Measurements from ENCODE around the gene SPP1.
"Not testable (repeated sequence)": the region's sequence is repeated elsewhere in the genome, so short reads cannot be mapped to it uniquely, and the experiment has no call there.

Gene SPP1

DNA sequence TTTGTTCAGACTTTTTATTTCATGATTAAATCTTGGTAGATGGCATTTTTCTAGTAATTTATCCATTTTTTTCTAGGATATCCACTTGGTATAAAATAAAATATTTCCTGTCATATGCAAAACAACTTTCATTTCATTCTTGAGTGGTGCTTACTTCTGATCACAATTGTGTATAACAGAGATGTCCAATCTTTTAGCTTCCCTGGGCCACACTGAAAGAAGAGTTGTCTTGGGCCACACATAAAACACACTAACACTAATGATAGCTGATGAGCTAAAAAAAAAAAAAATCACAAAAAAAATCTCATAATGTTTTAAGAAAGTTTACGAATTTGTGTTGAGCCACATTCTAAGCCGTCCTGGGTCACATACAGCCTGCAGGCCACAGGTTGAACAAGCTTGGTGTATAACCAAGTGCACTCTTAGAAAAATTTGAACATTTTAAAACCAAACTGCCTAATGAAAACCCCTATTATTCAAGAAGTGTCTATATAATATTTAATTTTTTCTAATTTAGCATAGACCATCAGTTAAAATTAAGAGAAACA, 41.3 kb upstream of the SPP1 start:
- DNase-seq (ENCODE audit: extremely low spot score), result no peak
- ChIA-PET CTCF (interaction anchor here (1.2 kb wide), 1 partner anchor 18 kb away, joined by 3 read pairs; no protein-coding TSS in a partner anchor), POLR2A (no interaction called here)
- TF ChIP-seq, protein P1, sequence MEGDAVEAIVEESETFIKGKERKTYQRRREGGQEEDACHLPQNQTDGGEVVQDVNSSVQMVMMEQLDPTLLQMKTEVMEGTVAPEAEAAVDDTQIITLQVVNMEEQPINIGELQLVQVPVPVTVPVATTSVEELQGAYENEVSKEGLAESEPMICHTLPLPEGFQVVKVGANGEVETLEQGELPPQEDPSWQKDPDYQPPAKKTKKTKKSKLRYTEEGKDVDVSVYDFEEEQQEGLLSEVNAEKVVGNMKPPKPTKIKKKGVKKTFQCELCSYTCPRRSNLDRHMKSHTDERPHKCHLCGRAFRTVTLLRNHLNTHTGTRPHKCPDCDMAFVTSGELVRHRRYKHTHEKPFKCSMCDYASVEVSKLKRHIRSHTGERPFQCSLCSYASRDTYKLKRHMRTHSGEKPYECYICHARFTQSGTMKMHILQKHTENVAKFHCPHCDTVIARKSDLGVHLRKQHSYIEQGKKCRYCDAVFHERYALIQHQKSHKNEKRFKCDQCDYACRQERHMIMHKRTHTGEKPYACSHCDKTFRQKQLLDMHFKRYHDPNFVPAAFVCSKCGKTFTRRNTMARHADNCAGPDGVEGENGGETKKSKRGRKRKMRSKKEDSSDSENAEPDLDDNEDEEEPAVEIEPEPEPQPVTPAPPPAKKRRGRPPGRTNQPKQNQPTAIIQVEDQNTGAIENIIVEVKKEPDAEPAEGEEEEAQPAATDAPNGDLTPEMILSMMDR (IDR thresholded peaks at IDR 0.05; ENCODE audit: control extremely low read depth, extremely low read depth, low read depth, missing control alignments), result no peak

DNA sequence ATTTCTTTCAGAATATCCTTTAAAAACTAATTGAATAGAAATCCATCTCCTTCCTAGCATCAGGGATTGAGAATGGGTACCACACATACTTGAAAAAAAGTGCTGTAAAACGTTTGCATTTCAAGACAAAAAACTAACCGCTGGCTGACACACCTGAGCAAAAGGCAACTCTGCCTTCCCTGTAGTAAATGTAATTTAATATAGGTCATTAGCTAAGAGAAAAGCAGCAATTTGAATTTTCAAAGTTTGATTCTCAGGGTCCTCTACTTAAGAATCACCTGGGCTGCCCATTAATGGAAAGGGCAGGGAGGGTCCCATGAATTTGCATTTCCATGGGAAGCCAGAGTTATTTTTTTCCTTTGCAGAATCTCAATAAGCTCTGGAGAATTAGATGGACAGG, 40.5 kb upstream of the SPP1 start:
- no peak for DNase-seq (ENCODE audit: extremely low spot score)
- TF ChIP-seq, protein P1 (IDR thresholded peaks at IDR 0.05; ENCODE audit: control extremely low read depth, extremely low read depth, low read depth, missing control alignments), result no peak
- POLR2A ChIA-PET, result no interaction called here
- CTCF ChIA-PET, result interaction anchor here (1.2 kb wide), 1 partner anchor 17 kb away, joined by 3 read pairs; no protein-coding TSS in a partner anchor

DNA sequence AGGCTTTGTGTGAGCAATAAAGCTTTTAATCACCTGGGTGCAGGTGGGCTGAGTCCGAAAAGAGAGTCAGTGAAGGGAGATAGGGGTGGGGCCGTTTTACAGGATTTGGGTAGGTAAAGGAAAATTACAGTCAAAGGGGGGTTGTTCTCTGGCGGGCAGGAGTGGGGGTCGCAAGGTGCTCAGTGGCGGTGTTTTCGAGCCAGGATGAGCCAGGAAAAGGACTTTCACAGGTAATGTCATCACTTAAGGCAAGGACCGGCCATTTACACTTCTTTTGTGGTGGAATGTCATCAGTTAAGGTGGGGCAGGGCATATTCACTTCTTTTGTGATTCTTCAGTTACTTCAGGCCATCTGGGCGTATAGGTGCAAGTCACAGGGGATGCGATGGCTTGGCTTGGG, 39.6 kb upstream of the SPP1 start:
- DNase-seq (ENCODE audit: extremely low spot score); POLR2A ChIA-PET; CTCF ChIA-PET: not testable (repeated sequence)

DNA sequence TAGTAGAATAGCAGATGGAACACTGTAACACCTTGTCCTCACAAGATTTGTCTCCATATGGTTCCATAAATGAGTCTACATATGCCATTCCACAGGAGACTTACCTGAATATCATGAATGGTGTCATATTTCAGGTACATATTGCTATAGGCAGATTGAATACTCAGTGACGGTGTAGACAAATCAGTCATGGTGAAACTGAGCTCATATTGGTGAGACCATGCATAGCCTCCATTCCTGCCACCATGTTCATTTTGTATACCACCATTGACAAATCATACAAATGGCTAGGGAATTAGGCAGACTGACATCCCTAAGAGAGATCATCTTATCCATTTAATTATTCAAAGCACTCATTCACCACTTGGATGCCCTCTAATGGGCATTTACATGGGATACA, 38.0 kb upstream of the SPP1 start:
- POLR2A ChIA-PET, result no interaction called here

DNA sequence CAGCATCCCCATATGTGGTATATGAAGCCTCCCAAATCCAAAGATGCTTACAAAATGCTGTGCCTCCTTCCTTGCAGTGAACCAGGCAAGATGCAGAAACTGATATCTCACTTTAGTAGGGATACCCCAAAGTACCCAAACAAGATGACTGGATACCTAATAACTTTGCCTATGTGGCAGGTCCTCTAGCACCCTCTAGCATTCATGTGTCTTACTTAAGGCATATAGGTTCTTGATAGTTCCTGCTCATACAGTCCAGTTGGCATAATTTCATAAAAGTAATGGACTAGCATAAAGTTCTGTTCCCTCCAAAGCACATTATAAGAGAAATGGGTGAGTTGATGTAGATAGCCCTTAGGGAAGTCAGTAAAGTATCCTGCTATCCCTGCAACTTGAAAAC, 36.8 kb upstream of the SPP1 start:
- ChIA-PET CTCF (no interaction called here), POLR2A (no interaction called here)
- TF ChIP-seq, protein P1 (IDR thresholded peaks at IDR 0.05; ENCODE audit: control extremely low read depth, extremely low read depth, low read depth, missing control alignments), result no peak
- DNase-seq (ENCODE audit: extremely low spot score), result no peak

More for the DNA sequence above, 38.0 kb upstream of the SPP1 start:
- TF ChIP-seq, protein P1 (IDR thresholded peaks at IDR 0.05; ENCODE audit: control extremely low read depth, extremely low read depth, low read depth, missing control alignments), result no peak
- CTCF ChIA-PET, result interaction anchor here (1.0 kb wide), 1 partner anchor 9 kb away, joined by 3 read pairs; no protein-coding TSS in a partner anchor
- DNase-seq (ENCODE audit: extremely low spot score), result no peak

DNA sequence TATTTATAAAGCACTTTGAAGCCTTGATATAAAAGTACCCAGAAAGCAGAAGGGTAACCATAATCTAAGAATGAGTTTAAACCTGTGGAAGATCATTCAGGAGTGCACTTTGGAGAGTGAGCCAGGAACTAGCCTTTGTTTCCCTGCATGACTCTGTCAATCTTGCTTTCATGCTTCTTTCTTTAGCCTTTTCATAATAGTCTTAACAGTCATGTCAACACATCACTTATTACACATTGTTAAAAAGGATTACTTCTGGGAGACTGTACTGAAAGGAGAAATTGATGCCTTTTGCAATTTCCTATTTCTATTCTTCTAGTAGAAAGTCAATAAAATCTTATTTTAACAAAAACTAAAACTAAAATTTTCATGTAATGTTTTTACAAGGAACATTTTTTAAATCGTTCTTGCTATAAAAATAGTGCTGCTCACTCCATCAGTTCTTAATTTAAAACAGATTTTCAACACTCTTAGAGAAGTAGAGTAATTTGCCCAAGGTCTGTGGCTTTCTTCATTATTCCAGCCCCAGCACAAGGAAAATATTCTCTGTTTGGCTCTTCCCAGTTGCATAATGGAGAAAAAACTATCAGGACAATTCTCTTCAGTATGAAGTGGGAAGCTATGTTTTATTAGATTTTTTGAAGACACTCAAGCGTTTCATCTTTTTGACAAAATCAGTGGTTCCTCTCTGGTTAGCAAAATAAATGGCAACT, 35.4 kb upstream of the SPP1 start:
- TF ChIP-seq, protein P1 (IDR thresholded peaks at IDR 0.05; ENCODE audit: control extremely low read depth, extremely low read depth, low read depth, missing control alignments), result no peak
- POLR2A ChIA-PET, result no interaction called here

DNA sequence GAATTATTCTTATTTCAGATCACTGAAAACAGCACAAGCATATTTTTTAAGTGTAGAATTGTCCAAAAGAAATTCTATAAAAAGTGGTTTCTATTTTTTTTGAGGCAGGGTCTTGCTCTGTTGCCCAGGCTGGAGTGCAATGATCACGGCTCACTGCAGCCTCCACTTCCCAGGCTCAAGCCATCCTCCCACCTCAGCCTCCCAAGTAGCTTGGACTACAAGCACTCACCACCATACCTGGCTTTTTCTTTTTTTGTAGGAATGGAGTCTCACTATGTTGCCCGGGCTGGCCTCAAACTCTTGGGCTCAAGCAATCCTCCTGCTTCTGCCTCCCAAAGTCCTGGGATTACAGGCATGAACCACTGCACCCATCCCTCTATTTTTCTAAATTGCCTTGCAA, 34.7 kb upstream of the SPP1 start:
- DNase-seq (ENCODE audit: extremely low spot score); POLR2A ChIA-PET; CTCF ChIA-PET: not testable (repeated sequence)

More for the DNA sequence above, 35.4 kb upstream of the SPP1 start:
- DNase-seq (ENCODE audit: extremely low spot score), result no peak
- CTCF ChIA-PET, result no interaction called here
